Femur (tissue), 1 donor: ENCODE data around the gene LSM3.

ENCODE experiments used
- DNase-seq: peaks from one replicate; pipeline ENCODE4 v3.0.0-alpha.2; 2017

LSM3 gene

DNA sequence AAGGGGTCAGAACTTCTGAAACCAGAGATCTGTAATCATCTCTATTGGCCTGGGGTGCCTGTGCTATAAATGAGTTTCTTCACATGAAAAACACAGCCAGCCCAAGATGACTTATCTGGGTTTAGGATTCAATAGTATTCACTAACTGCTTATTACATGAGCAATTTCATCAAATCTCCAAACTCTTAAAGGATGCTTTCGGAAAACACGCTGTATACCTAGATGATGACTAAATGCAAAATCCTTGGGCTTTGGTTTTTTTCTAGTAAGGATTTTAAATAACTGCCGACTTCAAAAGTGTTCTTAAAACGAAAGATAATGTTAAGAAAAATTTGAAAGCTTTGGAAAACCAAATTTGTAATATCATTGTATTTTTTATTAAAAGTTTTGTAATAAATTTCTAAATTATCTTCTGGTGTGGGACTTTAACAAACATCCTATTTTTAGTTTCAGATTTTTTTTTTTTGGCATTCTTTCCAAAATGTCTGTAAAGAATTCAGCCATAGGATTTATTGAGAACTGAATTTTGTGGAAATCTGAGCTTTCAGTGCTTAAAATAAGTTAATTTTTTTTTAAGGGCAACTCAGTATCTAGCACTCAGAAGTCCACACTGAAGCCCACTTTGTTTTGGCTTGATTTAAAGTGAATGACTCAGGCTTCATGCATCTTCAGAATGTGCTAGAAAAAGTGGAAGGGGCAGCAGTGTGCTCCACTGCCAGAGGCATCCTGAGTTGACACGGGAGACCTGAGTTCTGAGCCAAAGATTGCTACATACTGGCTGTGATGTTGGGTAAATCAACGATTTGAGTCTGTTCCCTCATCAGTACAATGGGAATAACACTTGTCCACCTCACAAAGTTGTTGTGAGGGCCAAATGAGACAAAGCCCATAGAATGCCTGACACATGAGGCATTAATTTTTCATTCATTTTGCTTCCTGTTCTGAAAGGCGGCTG lies 35.1 kb upstream of the LSM3 start:
- DNase-seq: peak; percentile 59

- peak; percentile 89 for DNase-seq
Measured at GRCh38 chr3:14144423-14145075, 34.1 kb upstream of the LSM3 start.

GRCh38 chr3:14145236-14145635 lies 33.4 kb upstream of the LSM3 start:
- DNase-seq: peak; percentile 21

GRCh38 chr3:14145670-14146380 lies 32.8 kb upstream of the LSM3 start:
- peak; percentile 23 for DNase-seq

GRCh38 chr3:14146381-14147065 lies 32.1 kb upstream of the LSM3 start:
- DNase-seq: peak; percentile 18

DNA sequence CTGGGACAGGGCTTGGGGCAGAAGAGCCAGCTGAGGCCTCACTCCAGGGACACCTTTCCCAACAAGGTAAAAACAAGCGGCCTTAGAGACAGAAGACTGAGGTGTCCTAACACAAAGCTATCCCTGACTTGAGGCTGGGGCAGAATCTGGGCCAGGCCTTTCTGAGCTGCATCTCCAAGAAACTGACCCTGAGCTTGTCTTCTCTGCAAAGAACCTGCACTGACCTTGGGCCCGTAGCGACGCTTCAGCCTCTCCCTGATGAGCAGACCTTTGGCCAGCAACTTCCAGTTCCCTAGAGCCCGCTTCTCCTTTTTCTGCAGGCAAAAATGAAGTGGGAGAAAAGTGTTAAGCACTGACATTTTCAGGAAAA lies 31.6 kb upstream of the LSM3 start:
- peak; percentile 11 for DNase-seq

DNA sequence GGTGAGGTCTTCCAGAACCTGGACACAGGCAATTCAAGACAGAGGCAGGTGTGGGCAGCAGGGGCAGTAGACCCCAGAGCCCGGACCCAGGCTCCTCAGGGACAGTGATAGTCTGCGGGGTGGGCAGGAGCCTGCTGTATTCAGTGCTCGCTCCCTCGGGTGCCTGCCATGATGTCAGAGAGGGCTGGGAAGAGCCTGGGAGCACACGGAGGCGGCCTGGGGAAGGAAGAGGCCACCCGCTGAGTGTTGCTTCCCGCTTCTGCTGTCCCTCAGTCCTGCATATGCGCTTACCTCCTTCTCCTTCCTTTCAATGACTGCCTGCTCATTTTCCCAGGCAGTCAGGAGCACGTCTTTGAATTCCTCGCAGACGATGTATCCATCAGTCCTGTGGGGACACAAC lies 31.0 kb upstream of the LSM3 start:
- DNase-seq: peak; percentile 11

DNA sequence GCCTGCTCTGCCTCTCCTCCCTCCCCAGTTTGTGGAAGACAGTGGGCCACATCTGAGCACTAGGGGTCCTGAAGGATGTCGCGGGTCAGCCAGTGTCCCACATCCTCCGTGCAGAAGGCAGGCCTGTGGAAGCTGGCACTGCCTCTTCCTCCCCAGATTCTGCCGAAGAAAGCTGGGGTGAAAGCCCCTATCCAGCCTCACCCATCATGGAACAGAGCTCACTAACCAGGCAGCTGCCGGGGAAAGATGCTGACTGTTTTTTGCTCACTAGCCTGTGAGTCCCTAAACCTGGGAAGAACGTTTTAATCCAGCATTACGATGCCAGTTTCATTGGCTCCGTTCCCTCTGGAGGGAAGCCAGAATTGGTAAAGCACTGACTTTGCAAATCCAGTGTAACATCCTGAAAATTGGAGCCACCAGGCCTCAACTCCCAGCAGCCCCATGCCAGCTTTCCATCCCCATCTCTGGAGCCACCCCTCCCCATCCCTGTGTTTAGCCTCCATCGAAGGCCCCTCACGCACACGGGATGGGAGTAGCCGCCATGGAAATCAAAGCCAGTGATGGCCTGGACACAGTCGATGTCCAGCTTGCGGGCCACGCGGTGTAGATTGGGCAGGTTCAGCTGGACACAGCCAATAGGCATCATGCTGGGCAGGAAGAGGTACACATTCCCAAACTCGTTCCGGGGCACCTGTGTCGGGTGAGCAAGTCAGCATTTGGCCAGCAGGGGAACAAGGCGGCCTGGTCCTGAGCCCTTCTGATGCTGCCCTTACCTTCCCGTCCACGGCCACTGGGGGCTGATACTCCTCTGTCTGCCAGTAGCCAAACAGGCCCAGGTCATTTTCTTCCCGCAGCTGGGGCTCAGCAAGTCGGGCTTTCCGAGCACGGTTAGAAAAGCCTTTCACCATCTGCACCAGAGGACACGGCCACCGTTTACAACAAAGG lies 30.3 kb upstream of the LSM3 start:
- DNase-seq: peak; percentile 29

GRCh38 chr3:14150078-14150477 lies 28.5 kb upstream of the LSM3 start:
- DNase-seq: peak; percentile 17

DNA sequence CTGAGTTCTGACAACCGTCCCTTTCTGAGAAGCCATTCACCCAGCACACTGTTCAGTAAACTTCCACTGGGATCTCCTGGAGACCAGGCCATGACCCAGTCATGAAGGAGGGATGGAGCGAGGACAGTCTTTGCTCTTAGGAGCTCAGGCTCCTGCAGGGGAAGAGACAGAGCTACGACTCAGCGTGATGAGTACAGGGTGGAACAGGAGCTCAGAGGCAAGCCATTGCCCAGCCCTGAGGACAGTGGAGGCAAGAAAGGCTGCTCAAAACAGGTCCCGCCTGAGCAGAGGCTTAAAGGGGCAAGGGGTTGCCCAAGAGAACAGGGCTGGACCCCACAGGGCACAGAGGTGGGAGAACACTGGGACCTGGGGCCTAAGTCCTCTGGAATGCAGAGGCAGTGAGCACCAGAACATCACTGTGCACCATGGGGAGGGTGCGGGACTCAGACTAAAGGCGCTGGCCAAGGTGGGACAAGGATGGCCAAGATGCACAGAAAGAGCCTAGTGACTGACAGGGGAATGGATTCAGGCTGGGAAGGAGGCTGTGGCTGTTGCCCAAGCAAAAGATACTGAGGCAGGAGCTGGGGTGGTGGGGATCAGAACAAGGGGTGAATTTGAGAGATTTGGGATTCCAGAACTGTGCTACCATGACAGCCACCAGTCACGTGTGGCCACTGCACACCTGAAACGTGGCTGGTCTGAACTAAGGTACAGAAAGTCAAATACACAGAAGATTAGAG lies 28.0 kb upstream of the LSM3 start:
- peak; percentile 8 for DNase-seq

DNA sequence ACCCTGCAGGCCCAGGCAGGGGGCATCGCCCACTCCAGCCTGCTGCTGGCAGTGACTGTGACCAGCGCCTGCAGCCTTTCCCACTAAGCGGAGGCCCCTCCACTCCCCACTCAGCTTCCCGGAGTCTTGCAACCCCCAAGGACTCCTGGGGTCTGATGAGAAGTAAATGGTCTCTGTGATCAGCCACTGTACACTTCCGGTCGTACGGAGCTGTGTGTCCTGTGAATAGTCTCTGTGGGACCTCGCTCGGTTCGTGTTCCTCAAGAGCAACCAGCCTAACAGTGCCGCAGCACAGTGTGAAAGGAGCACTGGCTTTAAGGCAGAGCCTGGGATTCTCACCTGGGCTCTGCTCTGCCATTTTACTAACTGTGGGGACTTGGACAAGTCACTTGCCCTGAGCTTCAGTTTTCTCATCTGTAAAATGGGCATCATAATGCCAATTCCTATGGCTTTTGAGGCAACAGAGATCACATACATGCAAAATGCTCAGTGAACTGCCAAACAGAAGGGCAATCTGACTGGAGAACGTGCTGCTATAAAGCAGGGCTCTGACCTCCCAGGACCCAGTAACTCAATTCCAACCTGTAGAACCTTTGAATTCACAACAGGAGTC lies 27.0 kb upstream of the LSM3 start:
- peak; percentile 7 for DNase-seq

GRCh38 chr3:14152233-14152962 lies 26.2 kb upstream of the LSM3 start:
- peak; percentile 16 for DNase-seq

GRCh38 chr3:14152963-14153355 lies 25.7 kb upstream of the LSM3 start:
- DNase-seq: no peak

DNA sequence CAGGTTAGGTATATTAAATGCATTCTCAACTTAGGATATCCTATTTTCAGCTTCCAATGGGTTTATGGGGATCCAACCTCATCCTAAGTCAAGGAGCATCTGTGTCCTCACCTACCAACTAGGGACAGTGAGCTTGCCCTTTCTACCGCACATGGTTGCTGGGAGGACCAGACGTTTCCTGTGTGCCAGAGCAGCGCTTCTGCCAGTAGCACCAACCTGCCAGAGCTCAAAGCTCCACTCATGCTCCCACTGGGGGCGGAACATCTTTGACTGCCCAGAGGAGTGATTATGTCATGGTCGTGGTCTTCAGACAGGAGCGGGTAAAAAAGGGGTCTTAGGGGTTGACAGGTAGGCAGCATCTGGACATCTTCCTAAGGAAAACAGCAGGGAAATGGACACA lies 25.0 kb upstream of the LSM3 start:
- DNase-seq: peak; percentile 10

- peak; percentile 9 for DNase-seq
Measured at GRCh38 chr3:14154276-14154675, 24.3 kb upstream of the LSM3 start.

GRCh38 chr3:14154895-14155440 lies 23.6 kb upstream of the LSM3 start:
- peak; percentile 13 for DNase-seq

GRCh38 chr3:14156201-14156600 lies 22.4 kb upstream of the LSM3 start:
- DNase-seq: peak; percentile 8

- peak; percentile 5 for DNase-seq
Measured at GRCh38 chr3:14156843-14157561, 21.6 kb upstream of the LSM3 start.

DNA sequence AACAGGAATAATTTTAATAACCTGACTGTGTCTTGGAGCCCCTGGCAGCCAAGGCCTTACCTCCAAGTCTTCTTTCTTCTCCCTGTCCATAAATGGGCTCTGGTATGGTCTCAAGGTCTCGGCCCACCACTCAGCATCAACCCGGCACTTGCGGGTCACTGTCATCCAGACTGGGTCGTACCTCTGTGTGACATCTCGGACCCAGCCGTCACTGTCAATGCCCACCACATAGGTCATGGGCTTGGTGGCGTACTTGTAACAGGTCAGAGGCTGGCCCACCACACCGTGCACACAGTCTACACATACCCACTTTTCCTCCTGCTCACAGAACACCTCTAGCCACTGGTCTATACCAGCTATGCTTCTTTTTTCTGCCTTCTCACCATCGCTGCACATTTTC lies 20.7 kb upstream of the LSM3 start:
- DNase-seq: peak; percentile 4
